Fibroblast of pulmonary artery (primary cell): ENCODE data around the gene SERTAD2.

Source experiments
- DNase-seq: peaks from one replicate; pipeline ENCODE4 v3.0.0-alpha.2; 2010; ENCODE audit warnings: low read depth
- H3K4me3 ChIP-seq: replicated peaks from 2 replicates; pipeline ENCODE4 v1.5.1; 2011; ENCODE audit warnings: low read depth, mild to moderate bottlenecking, control low read depth, low read length, moderate library complexity
- TF ChIP-seq, protein P1 (sequence below): IDR thresholded peaks from 2 replicates; pipeline ENCODE4 v1.5.1; 2011; ENCODE audit warnings: mild to moderate bottlenecking, control low read depth, low read length, inconsistent platforms; ENCODE audit errors: missing control alignments

Gene SERTAD2

DNA sequence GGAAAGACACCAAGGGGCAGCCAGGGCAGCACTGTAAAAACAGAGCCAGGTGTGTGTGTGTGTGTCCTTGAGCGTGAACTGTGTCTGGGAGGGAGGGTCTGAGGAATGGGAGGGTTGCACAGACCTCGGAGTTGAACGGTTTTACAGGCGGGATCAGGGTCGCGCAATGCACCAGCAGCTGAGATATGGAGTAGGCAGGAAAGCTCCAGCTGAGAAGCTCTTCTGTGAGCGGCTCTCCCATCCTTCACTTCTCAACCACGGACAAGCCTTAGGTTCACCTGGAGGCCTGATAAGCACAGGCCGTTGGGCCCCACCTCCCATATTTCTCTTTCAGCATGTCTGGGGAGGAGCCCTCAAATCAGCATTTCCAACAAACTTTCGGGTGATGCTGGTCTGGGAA is 12.1 kb downstream of the SERTAD2 start:
- TF ChIP-seq, protein P1, sequence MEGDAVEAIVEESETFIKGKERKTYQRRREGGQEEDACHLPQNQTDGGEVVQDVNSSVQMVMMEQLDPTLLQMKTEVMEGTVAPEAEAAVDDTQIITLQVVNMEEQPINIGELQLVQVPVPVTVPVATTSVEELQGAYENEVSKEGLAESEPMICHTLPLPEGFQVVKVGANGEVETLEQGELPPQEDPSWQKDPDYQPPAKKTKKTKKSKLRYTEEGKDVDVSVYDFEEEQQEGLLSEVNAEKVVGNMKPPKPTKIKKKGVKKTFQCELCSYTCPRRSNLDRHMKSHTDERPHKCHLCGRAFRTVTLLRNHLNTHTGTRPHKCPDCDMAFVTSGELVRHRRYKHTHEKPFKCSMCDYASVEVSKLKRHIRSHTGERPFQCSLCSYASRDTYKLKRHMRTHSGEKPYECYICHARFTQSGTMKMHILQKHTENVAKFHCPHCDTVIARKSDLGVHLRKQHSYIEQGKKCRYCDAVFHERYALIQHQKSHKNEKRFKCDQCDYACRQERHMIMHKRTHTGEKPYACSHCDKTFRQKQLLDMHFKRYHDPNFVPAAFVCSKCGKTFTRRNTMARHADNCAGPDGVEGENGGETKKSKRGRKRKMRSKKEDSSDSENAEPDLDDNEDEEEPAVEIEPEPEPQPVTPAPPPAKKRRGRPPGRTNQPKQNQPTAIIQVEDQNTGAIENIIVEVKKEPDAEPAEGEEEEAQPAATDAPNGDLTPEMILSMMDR, result no peak
- H3K4me3 ChIP-seq, result no peak overlapping the region
- DNase-seq, result no peak

DNA sequence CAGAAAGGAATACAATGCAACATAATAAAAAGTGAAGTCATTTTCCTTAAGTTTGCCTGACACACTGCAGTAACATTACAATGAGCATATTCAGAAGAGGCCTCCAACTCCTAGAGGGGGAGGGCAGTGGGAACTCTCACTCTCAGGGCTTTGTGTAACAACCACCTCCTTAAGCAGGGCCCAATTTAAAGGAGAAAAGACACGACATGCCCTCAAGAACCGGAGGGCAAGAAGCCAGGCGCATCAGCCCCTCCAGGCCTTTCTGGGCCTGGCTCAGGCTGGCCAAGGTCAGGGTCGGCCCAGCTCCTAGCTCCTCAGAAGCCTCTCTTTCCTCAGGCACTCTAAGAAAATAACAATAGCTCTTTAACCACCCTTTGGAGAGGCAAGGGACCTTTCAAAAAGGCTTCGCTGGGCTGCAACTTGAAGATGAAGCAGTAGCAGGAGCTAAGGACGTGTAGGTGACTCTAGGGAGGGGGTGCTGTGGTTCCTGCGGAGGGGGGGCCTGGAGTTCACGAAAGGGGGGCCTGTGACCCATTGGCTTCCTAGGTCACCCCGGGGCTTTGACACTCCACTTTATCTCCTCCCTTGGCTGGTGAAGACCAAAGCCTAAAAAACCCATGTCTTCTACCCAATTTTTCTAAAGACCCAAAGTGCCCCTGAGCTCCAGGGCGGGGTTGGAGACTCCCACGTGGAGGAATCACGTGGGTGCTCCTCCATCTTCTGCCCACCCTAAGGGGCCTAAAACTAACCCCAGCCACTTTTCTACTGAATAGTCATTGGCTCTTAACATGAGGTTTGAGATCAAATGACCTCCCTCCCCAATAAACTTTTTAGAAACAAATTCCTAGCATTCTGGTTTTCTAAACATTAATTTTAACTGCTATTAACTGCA is 13.3 kb downstream of the SERTAD2 start:
- TF ChIP-seq, protein P1, result no peak
- DNase-seq, result peak; percentile 29
- no peak overlapping the region for H3K4me3 ChIP-seq

DNA sequence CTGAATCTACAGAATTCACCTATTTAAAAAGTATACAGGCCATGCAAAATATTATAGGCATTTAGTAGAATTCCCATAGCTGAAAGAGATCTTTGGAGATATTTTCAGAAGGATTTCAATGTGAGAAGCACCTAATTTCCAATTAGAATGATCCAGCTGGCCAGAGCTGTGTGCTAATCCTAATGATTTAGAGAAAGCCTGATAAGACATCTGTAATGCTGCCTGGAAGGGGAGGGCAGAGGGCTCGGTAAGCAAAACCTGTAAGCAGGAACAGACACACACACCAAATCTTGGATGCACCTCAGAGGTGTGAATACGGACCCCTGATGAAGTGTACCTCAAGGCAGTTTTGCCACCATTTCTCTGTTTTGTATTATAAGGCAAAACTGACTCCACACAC is 14.0 kb downstream of the SERTAD2 start:
- TF ChIP-seq, protein P1, result no peak
- H3K4me3 ChIP-seq, result no peak overlapping the region
- DNase-seq, result no peak

DNA sequence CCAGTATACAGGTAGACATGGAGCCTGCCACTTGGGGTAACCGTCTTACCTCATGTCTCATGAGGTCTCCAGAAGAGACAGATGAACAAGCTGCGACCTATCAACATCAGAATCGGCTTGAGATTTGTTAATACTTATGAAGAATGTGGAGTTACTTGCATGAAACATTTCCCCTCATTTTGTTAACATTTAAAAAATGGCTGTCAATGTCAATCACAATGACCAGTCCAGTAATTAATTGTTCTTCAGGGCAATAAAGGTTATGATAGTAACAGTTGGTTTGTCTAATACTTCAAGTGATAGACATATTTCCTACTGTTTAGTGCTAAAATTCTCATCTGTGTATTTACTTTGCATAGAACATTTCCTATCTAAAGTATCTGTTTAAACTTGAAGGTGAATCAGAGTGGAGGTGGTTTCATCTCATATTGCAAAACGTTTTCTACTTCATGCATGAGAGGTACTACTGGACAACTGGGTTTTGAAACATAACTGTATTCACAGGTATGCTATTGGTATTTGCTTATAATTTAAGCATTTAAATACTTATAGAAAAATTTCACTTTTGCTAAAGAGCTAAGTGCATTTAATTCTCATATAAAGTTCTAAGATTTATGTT is 15.1 kb downstream of the SERTAD2 start:
- DNase-seq, result no peak
- TF ChIP-seq, protein P1, result no peak
- H3K4me3 ChIP-seq, result no peak overlapping the region

DNA sequence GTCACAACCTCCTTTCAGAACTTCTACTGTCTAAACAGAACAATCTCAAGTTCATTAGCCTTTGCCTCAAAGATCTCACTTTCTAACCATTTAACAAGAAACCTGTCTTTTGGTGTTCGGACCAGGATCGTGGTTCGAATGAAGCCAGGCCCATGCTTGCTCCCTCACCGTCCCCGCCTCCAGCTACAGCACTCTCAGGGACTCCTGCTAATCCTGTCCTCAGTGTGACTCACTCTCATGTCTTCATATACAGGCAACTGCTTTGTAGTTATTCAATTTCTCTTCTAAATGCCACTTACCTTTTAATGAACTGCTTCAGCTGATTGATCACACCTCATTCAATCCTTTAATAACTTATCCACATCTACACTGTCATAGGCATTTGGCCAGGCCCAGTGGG is 15.8 kb downstream of the SERTAD2 start:
- no peak for DNase-seq
- no peak overlapping the region for H3K4me3 ChIP-seq
- TF ChIP-seq, protein P1, result no peak

DNA sequence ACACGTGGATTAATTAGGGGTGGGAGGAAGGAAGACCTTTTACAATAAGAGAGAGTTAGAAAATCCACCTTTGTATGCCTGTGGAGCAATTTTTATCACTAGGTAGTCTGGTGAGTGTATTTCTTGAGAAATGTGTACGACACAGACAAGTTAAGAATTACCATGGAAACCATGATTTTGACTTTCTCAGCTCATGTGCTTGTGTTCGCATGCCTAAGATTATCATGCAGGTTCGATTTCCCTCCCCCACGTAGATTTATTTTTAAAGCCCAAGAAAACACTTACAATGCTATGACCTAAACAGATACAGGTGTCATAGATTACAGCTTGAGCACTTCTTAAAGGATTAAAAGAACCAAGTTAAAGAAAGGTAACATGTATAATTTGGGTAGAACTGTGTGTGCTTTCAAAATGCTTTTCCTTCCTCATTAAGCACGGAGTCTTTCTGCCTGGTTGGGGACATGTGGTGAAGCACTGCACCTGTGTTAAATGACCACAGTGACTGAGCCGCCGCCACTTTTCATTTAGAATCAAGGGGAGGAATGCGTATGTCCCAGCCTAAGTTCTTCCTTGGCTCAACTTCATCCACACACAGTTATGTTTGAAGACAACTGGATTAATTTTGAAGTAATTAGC is 16.6 kb downstream of the SERTAD2 start:
- TF ChIP-seq, protein P1, result no peak

More for the DNA sequence above, 16.6 kb downstream of the SERTAD2 start:
- no peak for DNase-seq
- H3K4me3 ChIP-seq, result no peak overlapping the region
